AML-193 (cell line): ENCODE data around the gene TRIM37.

ENCODE experiments used
- DNase-seq, 2 experiments: peaks; one replicate each; lab custom pipeline; 2025; lab: John Stamatoyannopoulos, UW

The TRIM37 gene

DNA sequence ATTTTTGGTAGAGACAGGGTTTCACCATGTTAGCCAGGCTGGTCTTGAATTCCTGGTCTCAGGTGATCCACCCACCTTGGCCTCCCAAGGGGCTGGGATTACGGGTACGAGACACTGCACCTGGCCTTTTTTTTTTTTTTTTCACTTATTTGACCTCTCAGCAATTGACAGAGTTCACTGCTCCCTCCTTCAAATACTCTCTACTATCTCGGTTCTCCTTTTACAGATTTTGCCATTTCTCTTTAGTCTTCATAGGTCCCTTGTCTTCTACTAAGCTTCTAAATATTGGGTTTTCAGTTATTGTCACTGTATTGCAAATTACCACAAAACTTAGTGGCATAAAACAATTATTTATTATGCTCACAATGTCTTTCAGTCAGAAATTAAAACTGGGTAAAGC lies 159.3 kb downstream of the TRIM37 start:
- DNase-seq: no peak

DNA sequence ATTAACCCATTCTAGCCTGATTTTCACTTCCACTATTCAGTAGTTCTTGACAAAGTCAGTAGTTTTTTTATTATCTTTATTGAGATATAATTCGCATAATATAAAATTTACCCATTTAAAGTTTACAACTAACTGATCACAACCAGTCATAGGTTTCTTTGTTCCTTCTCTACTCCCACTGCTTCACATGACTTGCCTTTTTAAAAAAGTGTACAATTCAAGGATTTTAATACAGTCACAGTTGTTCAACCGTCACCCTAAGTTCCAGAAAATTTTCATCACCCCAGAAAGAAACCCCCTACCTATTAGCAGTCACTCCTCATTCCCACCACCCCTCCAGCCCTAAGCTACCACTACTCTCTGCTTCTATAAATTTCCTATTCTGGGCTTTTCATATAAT lies 162.5 kb downstream of the TRIM37 start:
- no peak for DNase-seq

DNA sequence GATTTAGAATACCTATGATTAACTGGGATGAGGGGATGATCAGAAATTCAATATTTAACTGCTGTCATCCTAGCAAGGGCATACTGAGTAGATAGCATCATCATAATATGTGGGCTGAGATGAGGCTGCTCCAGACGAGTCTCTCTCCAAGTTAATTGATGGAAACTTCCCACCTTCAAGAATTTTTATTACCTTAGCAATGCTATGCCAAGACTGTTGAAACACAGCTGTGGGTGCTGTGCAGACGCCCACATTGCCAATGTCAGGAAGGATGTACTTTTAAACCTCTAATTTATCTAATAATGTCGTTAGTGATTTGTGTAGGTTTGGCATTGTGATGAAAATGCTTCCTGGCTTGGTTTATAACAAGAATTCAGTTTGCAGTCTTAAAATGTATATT lies 170.4 kb downstream of the TRIM37 start:
- DNase-seq: no peak

DNA sequence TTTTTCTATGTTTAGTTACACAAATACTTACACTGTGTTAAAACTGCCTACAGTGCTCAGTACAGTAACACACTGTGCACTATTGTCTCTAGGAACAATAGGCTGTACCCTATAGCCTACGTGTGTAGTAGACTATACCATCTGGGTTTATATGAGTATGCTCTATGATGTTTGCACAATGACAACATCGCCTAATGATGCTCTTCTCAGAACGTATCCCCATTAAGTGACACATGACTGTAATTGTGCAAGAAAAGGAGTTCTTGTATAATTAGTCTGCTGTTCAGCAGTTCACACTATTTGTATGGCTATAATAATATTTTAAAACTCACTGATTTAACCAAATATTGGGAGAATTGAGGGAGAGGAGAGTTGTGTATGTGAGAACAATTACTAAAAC lies 173.7 kb downstream of the TRIM37 start:
- DNase-seq: no peak
